Measurements from ENCODE around the gene UGGT2.

Gene UGGT2, protein sequence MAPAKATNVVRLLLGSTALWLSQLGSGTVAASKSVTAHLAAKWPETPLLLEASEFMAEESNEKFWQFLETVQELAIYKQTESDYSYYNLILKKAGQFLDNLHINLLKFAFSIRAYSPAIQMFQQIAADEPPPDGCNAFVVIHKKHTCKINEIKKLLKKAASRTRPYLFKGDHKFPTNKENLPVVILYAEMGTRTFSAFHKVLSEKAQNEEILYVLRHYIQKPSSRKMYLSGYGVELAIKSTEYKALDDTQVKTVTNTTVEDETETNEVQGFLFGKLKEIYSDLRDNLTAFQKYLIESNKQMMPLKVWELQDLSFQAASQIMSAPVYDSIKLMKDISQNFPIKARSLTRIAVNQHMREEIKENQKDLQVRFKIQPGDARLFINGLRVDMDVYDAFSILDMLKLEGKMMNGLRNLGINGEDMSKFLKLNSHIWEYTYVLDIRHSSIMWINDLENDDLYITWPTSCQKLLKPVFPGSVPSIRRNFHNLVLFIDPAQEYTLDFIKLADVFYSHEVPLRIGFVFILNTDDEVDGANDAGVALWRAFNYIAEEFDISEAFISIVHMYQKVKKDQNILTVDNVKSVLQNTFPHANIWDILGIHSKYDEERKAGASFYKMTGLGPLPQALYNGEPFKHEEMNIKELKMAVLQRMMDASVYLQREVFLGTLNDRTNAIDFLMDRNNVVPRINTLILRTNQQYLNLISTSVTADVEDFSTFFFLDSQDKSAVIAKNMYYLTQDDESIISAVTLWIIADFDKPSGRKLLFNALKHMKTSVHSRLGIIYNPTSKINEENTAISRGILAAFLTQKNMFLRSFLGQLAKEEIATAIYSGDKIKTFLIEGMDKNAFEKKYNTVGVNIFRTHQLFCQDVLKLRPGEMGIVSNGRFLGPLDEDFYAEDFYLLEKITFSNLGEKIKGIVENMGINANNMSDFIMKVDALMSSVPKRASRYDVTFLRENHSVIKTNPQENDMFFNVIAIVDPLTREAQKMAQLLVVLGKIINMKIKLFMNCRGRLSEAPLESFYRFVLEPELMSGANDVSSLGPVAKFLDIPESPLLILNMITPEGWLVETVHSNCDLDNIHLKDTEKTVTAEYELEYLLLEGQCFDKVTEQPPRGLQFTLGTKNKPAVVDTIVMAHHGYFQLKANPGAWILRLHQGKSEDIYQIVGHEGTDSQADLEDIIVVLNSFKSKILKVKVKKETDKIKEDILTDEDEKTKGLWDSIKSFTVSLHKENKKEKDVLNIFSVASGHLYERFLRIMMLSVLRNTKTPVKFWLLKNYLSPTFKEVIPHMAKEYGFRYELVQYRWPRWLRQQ (N-terminal part only)

DNA sequence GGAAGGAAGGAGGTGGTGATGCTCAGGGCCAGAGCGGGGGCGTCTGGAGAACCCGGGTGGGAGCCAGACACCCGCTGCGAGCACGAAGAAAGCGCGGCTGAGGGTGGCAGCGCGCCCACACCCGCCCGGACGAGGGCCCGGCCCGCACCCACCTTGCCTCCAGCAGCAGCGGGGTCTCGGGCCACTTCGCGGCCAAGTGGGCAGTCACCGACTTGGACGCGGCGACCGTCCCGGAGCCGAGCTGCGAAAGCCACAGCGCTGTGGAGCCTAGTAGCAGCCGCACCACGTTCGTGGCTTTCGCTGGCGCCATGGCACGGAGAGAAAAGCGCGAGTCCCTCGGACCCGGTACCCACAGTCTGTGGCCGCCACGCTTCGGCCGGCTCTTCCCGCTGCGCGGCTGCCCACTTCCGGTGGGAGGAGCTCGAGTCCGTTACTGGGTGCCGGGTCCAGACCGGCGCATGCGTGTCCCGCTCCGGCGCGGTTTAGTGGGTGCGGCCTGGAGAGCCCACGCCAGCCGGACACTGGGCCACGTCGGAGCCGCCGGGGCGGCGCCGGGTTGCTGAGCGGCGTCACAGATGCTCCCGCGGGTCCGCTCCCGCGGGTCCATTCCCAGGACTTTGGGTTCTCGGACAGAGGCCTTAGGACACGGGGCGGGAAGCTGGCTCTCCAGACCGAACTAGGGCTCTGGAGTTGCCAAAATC lies at the start of gene UGGT2:
TSS of gene UGGT2 (minus strand) at position 399 of the 701 bp plus-strand sequence. CDS start at position 310, 89 bp downstream.
- TF ChIP-seq, protein P1, sequence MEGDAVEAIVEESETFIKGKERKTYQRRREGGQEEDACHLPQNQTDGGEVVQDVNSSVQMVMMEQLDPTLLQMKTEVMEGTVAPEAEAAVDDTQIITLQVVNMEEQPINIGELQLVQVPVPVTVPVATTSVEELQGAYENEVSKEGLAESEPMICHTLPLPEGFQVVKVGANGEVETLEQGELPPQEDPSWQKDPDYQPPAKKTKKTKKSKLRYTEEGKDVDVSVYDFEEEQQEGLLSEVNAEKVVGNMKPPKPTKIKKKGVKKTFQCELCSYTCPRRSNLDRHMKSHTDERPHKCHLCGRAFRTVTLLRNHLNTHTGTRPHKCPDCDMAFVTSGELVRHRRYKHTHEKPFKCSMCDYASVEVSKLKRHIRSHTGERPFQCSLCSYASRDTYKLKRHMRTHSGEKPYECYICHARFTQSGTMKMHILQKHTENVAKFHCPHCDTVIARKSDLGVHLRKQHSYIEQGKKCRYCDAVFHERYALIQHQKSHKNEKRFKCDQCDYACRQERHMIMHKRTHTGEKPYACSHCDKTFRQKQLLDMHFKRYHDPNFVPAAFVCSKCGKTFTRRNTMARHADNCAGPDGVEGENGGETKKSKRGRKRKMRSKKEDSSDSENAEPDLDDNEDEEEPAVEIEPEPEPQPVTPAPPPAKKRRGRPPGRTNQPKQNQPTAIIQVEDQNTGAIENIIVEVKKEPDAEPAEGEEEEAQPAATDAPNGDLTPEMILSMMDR (IDR thresholded peaks at IDR 0.05; ENCODE audit: insufficient read depth, missing control alignments): no peak
- no peak for FAIRE-seq

DNA sequence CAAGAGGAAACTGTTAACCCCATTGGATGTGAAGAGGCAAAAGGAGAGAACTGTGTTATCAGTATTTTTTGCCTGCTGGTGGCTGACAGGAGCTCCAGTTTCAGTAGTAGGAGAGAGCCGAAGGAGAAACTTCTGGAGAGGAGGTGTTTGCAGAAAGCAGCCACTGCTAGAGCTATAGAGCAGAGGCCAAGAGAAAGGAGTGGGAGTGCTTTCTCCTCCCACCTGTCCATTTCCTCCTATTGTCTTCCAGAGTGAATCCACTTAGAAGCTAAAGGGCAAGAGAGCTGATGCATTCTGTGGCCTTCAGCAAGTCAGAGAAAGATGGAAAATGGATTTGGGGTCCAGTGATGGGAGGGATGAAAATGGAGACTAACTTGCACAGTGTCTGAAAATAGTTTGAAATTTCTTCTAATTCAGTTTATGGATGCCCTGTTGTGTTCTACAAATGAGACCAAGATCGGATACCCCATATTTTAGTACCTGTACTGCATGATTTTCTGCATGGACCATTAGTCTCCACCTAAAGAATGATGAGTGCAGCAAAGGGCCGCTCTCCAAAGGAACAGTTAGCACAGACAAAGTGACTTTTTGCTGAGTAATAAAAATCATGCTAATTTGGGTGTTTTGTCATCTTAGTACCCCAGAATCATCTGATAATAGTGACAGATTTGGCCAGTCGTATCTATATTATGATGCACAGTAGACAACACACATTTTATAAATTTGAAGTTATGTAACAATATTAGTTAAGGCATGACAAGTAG lies 47.4 kb upstream of the UGGT2 start:
- TF ChIP-seq, protein P1 (IDR thresholded peaks at IDR 0.05; ENCODE audit: insufficient read depth, missing control alignments): no peak
- no peak for FAIRE-seq
- DNase-seq (ENCODE audit: insufficient read length, low spot score): no peak

More for the DNA sequence above, at the start of gene UGGT2:
- peak; percentile 87 for DNase-seq (ENCODE audit: insufficient read length, low spot score)

DNA sequence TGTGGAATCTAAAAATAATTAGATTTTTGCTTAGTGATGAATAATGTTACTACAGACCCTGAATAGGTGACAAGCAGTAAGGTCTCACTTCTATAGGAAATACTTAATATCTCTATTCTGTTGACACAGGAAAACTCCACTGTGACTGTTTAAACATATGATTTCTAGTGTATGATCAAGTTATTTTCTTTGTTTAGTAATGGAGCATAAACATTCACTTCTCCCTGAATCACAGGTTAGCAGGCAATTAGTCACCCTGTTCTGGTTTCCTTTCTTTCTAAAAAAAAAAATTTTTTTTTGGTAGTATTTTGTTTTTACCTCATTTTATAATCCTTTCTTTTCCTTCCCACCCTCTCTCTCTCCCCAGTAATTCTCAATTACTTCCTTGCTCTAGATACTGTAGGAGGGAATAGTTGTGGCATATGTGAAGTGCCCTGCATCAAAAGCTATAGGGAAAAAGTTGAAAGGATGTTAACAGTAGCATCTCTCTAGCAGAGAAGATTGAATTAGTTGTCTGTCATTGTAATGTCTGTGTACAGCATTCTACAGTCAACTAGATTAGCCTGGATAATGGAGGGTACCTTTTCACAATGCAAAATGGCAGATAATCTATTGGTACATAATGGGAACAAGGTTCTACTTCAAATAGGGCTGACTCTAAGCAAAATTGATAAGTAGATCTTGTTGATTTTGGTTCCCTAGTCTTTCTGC lies 40.2 kb upstream of the UGGT2 start:
- TF ChIP-seq, protein P1 (IDR thresholded peaks at IDR 0.05; ENCODE audit: insufficient read depth, missing control alignments): no peak
- DNase-seq (ENCODE audit: insufficient read length, low spot score) (no peak), FAIRE-seq (no peak)

DNA sequence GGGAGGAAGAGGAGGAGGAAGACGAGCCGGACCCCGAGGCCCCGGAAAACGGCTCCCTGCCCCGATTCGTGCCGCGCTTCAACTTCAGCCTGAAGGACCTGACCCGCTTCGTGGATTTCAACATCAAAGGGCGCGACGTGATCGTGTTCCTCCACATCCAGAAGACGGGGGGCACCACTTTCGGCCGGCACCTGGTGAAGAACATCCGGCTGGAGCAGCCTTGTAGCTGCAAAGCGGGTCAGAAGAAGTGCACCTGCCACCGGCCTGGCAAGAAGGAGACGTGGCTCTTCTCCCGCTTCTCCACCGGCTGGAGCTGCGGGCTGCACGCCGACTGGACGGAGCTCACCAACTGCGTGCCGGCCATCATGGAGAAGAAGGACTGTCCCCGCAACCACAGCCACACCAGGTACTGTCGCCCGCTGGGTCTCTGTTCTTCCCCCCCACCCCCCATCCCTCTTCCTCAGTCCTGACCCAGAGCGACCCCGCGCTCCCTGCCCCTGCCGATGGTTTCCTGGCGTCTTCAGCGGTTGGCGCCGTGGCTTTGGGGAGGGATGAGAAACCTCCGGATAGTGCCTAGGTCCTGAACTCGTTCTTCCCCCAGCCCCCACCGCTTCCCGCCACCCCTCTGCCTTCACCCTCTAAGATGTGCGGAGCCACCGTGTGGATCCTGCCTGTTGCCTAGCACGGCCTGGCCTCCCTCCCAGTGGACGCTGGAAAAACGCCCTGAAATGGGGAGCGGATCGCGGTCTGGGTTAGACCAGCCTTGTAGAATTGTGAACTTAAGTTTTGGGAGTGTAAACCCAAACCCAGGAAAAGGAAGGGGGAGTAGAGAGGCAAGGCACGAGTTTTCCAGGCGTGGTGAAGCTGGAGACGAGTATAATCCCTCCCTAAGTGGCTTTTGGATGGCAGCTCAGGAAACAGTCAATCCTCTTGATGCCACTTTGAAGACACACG lies 38.2 kb upstream of the UGGT2 start:
- peak; percentile 15 for DNase-seq (ENCODE audit: insufficient read length, low spot score)
- TF ChIP-seq, protein P1 (IDR thresholded peaks at IDR 0.05; ENCODE audit: insufficient read depth, missing control alignments): no peak
- FAIRE-seq: peak; percentile 56
